PC-9 (cell line): ENCODE data around the gene HERC4. TPM values are rescaled to one million over a fixed set of nuclear protein-coding genes. Genes with fewer than 3 reads are reported as not detected.
A peak's percentile ranks its signal among the peaks of the same experiment; 100 is the strongest.

Source experiments
- BruUV-seq: library from RNA; stranded (reverse); fragments of 400-500 nt; replicated peaks from 2 replicates; lab custom pipeline; 2021; lab: Mats Ljungman, UMichigan
- CTCF ChIA-PET: fragments of 300-600 bp; sonication (Branson Sonifier 250); formaldehyde crosslinking; loops from one replicate; lab custom pipeline; 2022; ENCODE audit warnings: antibody characterized with exemption; lab: Charles Lee
- POLR2A ChIA-PET: fragments of 300-600 bp; sonication (Branson Sonifier 250); formaldehyde crosslinking; loops from one replicate; lab custom pipeline; 2022; ENCODE audit warnings: antibody characterized with exemption; ENCODE audit not compliant: unreplicated experiment; lab: Charles Lee
- DNase-seq, 2 experiments: peaks; one replicate each; pipeline versions ENCODE4 v3.0.0 to v3.0.0-alpha.2; 2015 to 2022; ENCODE audit warnings: mixed read lengths in 1 of 2
- H2AFZ ChIP-seq: fragments of 200-600 bp; sonication (generic); 2 replicates; pipeline ENCODE4 v1.8.1; 2017; ENCODE audit warnings: antibody characterized with exemption
- H3F3A ChIP-seq: fragments of 200-600 bp; sonication (generic); 2 replicates; pipeline ENCODE4 v1.8.1; 2017; ENCODE audit warnings: antibody characterized with exemption, mild to moderate bottlenecking, low read depth; ENCODE audit not compliant: insufficient read depth
- H3K27ac ChIP-seq: fragments of 200-600 bp; sonication (generic); 2 replicates; pipeline ENCODE4 v1.6.1; 2016; ENCODE audit warnings: mixed run types
- H3K27me3 ChIP-seq: fragments of 200-600 bp; sonication (generic); 2 replicates; pipeline ENCODE4 v1.6.1; 2016; ENCODE audit warnings: low read depth, mixed run types; ENCODE audit not compliant: insufficient read depth
- H3K36me3 ChIP-seq: fragments of 200-600 bp; sonication (generic); 2 replicates; pipeline ENCODE4 v1.6.1; 2016; ENCODE audit warnings: low read depth, mixed run types
- H3K4me1 ChIP-seq: fragments of 200-600 bp; sonication (generic); replicated peaks from 2 replicates; pipeline ENCODE4 v1.6.1; 2016; ENCODE audit warnings: mixed run types; ENCODE audit not compliant: insufficient read depth
- H3K4me2 ChIP-seq: fragments of 200-600 bp; sonication (generic); 2 replicates; pipeline ENCODE4 v1.6.1; 2017; ENCODE audit warnings: mixed run types
- H3K4me3 ChIP-seq: fragments of 200-600 bp; sonication (generic); 2 replicates; pipeline ENCODE4 v1.6.1; 2016; ENCODE audit warnings: mixed run types
- H3K79me2 ChIP-seq: fragments of 200-600 bp; sonication (generic); 2 replicates; pipeline ENCODE4 v1.6.1; 2017; ENCODE audit warnings: low read depth, mixed run types
- H3K9me2 ChIP-seq: fragments of 200-600 bp; sonication (generic); 2 replicates; pipeline ENCODE4 v1.8.1; 2017; ENCODE audit warnings: mild to moderate bottlenecking; ENCODE audit not compliant: insufficient read depth
- H3K9me3 ChIP-seq: fragments of 200-600 bp; sonication (generic); 2 replicates; pipeline ENCODE4 v1.8.1; 2016; ENCODE audit warnings: low read depth; ENCODE audit not compliant: insufficient read depth
- H4K20me1 ChIP-seq: fragments of 200-600 bp; sonication (generic); 2 replicates; pipeline ENCODE4 v1.8.1; 2017; ENCODE audit not compliant: insufficient read depth
- CTCF ChIP-seq: fragments of 200-600 bp; sonication (generic); conservative IDR thresholded peaks from 2 replicates; pipeline ENCODE4 v1.6.1; 2017; ENCODE audit warnings: mixed run types, antibody characterized with exemption, mild to moderate bottlenecking, moderate library complexity
- EZH2 ChIP-seq: fragments of 200-600 bp; sonication (generic); IDR thresholded peaks from 2 replicates; pipeline ENCODE4 v1.8.0; 2017; ENCODE audit warnings: antibody characterized with exemption, low read depth
- intact Hi-C: fragments of 100-400 bp; cut with micrococcal nuclease; formaldehyde crosslinking; loops from one replicate; pipeline ENCODE4 v1.10.0; 2022; ENCODE audit not compliant: unreplicated experiment
- total RNA-seq: library from RNA; stranded (reverse); gene quantifications from 2 replicates; pipeline ENCODE4 v1.2.3, GENCODE V29; 2021

Gene HERC4
- total RNA-seq, 1 experiment from 2014 or later = 116 TPM

DNA sequence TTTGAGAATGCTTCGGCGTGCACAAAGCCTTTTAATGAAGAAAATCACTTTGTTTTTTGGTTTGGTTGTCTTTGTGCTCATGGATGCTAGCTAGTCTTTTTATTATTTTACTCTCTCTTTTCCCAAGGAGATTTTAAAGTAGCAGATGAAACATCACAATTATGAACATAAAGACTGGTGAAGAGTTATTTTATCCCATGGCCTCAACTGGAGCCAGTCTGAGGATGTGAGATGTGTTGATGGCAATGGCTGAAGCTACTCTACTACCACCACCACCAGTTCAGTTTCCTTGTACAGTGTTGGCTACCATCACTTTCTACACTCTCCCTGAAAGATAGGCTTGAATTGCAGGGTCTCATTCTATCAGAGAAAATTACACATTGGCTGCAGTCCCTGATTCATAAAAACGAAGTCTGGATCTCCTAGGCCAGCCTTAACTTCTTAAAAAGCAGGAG is 494 bp upstream of the HERC4 start:
- ChIA-PET POLR2A (interaction anchor here (0.5 to 0.7 kb wide), 3 partner anchors 78 to 190 kb away, joined by 5 to 15 read pairs (median 6); no protein-coding TSS in a partner anchor), CTCF (no interaction called here)
- peaks cover 31% of the 10 kb centered on the region for H4K20me1 ChIP-seq
- TF ChIP-seq CTCF = no peak
- no peak for TF ChIP-seq EZH2
- no peak for DNase-seq
- intact Hi-C loops = loop anchor here (1.0 kb wide), 1 partner anchor 22 kb away; no protein-coding TSS in a partner anchor
- H3K27ac ChIP-seq = no peak overlapping the region; the same call in 1 of the 2 replicates
- no peaks in the 10 kb centered on the region for H3K9me3 ChIP-seq
- H3K36me3 ChIP-seq = peaks cover 26% of the 10 kb centered on the region; the same call in 1 of the 2 replicates
- H3K79me2 ChIP-seq = peaks cover 45% of the 10 kb centered on the region
- TSS peak; percentile 87 for BruUV-seq
- H3K9me2 ChIP-seq = no peaks in the 10 kb centered on the region
- peaks cover 30% of the 10 kb centered on the region for H3K4me1 ChIP-seq
- peak overlapping the region; percentile 38; the same call in 1 of the 2 replicates for H3K4me3 ChIP-seq
- H3F3A ChIP-seq = peaks cover 7% of the 10 kb centered on the region; the same call in 1 of the 2 replicates
- H3K27me3 ChIP-seq = no peaks in the 10 kb centered on the region
- peak overlapping the region; percentile 82 for H2AFZ ChIP-seq
- peak overlapping the region; percentile 76 for H3K4me2 ChIP-seq

- Histone ChIP-seq H3K79me2 (peaks cover 59% of the 10 kb centered on the region), H3K4me1 (peaks cover 44% of the 10 kb centered on the region), H3K4me2 (peak overlapping the region; percentile 96), H2AFZ (peak overlapping the region; percentile 84), H3K27ac (peak overlapping the region; percentile 95), H3F3A (peaks cover 14% of the 10 kb centered on the region; the same call in 1 of the 2 replicates), H3K36me3 (peaks cover 34% of the 10 kb centered on the region), H3K27me3 (no peaks in the 10 kb centered on the region), H3K9me2 (no peaks in the 10 kb centered on the region), H4K20me1 (peaks cover 31% of the 10 kb centered on the region), H3K9me3 (no peaks in the 10 kb centered on the region), H3K4me3 (peak overlapping the region; percentile 97)
- DNase-seq = no peak
- CTCF ChIA-PET = interaction anchor here (0.7 kb wide), 1 partner anchor 229 kb away, joined by 3 read pairs; no protein-coding TSS in a partner anchor
- POLR2A ChIA-PET = interaction anchor here (0.5 kb wide), 1 partner anchor 80 kb away, joined by 3 read pairs; no protein-coding TSS in a partner anchor
- TSS peak; percentile 43 for BruUV-seq
- TF ChIP-seq CTCF (no peak), EZH2 (no peak)
- intact Hi-C loops = loop anchor here (1.0 kb wide), 2 partner anchors 79 to 260 kb away; no protein-coding TSS in a partner anchor
Observed at GRCh38 chr10:68074031-68074774, 880 bp downstream of the HERC4 start.

GRCh38 chr10:68073631-68074030 is 1.5 kb downstream of the HERC4 start:
- no peak overlapping the region for H2AFZ ChIP-seq
- POLR2A ChIA-PET = no interaction called here
- H3K4me2 ChIP-seq = peak overlapping the region; percentile 96
- no peaks in the 10 kb centered on the region for H3K27me3 ChIP-seq
- H3F3A ChIP-seq = peaks cover 17% of the 10 kb centered on the region; the same call in 1 of the 2 replicates
- DNase-seq = no peak
- intact Hi-C loops = loop anchor here (1.0 kb wide), 2 partner anchors 80 to 261 kb away; no protein-coding TSS in a partner anchor
- peak overlapping the region; percentile 95 for H3K27ac ChIP-seq
- H3K4me3 ChIP-seq = peak overlapping the region; percentile 97
- TF ChIP-seq EZH2 (no peak), CTCF (no peak)
- H3K36me3 ChIP-seq = peaks cover 39% of the 10 kb centered on the region
- H4K20me1 ChIP-seq = peaks cover 31% of the 10 kb centered on the region
- H3K9me2 ChIP-seq = no peaks in the 10 kb centered on the region
- peaks cover 46% of the 10 kb centered on the region for H3K4me1 ChIP-seq
- no peaks in the 10 kb centered on the region for H3K9me3 ChIP-seq
- peaks cover 64% of the 10 kb centered on the region for H3K79me2 ChIP-seq
- no TSS peak for BruUV-seq
- CTCF ChIA-PET = no interaction called here
